ENCODE measurements around the gene NYAP1.
"Not testable (repeated sequence)": the region's sequence is repeated elsewhere in the genome, so short reads cannot be mapped to it uniquely, and the experiment has no call there.

Gene NYAP1

GRCh38 chr7:100484673-100485045, 932 bp downstream of the NYAP1 start:
- no peak for DNase-seq

GRCh38 chr7:100485471-100485876, 1.7 kb downstream of the NYAP1 start:
- DNase-seq, result peak; percentile 30

GRCh38 chr7:100486111-100486636, 2.4 kb downstream of the NYAP1 start:
- DNase-seq, result no peak

- no peak for DNase-seq
Measured at GRCh38 chr7:100486753-100487446, 3.2 kb downstream of the NYAP1 start.

- no peak for DNase-seq
Measured at GRCh38 chr7:100488333-100489095, 4.8 kb downstream of the NYAP1 start.

- DNase-seq, result no peak
Measured at GRCh38 chr7:100489121-100489520, 5.4 kb downstream of the NYAP1 start.

GRCh38 chr7:100489824-100490223, 6.1 kb downstream of the NYAP1 start:
- DNase-seq, result peak; percentile 33

GRCh38 chr7:100490483-100491191, 6.9 kb downstream of the NYAP1 start:
- DNase-seq, result no peak

- DNase-seq, result no peak
Measured at GRCh38 chr7:100491192-100491578, 7.5 kb downstream of the NYAP1 start.

- DNase-seq, result no peak
Measured at GRCh38 chr7:100492738-100493475, 9.2 kb downstream of the NYAP1 start.

- peak; percentile 27 for DNase-seq
Measured at GRCh38 chr7:100493476-100494264, 9.9 kb downstream of the NYAP1 start.

- no peak for DNase-seq
Measured at GRCh38 chr7:100496509-100496908, 12.8 kb downstream of the NYAP1 start.

GRCh38 chr7:100500743-100501142, 17.0 kb downstream of the NYAP1 start:
- DNase-seq, result not testable (repeated sequence)

GRCh38 chr7:100504031-100504430, 20.3 kb downstream of the NYAP1 start:
- DNase-seq, result not testable (repeated sequence)

- DNase-seq, result no peak
Measured at GRCh38 chr7:100504887-100505611, 21.3 kb downstream of the NYAP1 start.

GRCh38 chr7:100506356-100506923, 22.7 kb downstream of the NYAP1 start:
- DNase-seq, result no peak

- no peak for DNase-seq
Measured at GRCh38 chr7:100509231-100509630, 25.5 kb downstream of the NYAP1 start.

GRCh38 chr7:100510437-100511239, 26.9 kb downstream of the NYAP1 start:
- DNase-seq, result no peak

- no peak for DNase-seq
Measured at GRCh38 chr7:100513212-100513810, 29.6 kb downstream of the NYAP1 start.

Measured in inflammatory macrophage treated with lipopolysaccharide for 4 hours (primary cell).